B cell (primary cell): ENCODE measurements around the gene NEK8.

Experiments used
- EZH2 ChIP-seq: IDR thresholded peaks from 2 replicates; pipeline ENCODE4 v1.6.1; 2012; ENCODE audit warnings: borderline replicate concordance, low read depth, mild to moderate bottlenecking, moderate library complexity, low read length; ENCODE audit not compliant: insufficient read depth, poor library complexity, severe bottlenecking
- TF ChIP-seq, protein P1 (sequence below): fragments of 200-600 bp; IDR thresholded peaks from one replicate; pipeline ENCODE4 v1.8.0; 2022; ENCODE audit warnings: antibody characterized with exemption, mild to moderate bottlenecking

- TF ChIP-seq, protein P1, sequence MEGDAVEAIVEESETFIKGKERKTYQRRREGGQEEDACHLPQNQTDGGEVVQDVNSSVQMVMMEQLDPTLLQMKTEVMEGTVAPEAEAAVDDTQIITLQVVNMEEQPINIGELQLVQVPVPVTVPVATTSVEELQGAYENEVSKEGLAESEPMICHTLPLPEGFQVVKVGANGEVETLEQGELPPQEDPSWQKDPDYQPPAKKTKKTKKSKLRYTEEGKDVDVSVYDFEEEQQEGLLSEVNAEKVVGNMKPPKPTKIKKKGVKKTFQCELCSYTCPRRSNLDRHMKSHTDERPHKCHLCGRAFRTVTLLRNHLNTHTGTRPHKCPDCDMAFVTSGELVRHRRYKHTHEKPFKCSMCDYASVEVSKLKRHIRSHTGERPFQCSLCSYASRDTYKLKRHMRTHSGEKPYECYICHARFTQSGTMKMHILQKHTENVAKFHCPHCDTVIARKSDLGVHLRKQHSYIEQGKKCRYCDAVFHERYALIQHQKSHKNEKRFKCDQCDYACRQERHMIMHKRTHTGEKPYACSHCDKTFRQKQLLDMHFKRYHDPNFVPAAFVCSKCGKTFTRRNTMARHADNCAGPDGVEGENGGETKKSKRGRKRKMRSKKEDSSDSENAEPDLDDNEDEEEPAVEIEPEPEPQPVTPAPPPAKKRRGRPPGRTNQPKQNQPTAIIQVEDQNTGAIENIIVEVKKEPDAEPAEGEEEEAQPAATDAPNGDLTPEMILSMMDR, result no peak
- TF ChIP-seq EZH2, result no peak
These were observed 26.4 kb upstream of the NEK8 start for GRCh38 chr17:28702026-28702751.
